NB4 (cell line): Measurements from ENCODE around the gene LACRT.

Source experiments
- DNase-seq: peaks from one replicate; pipeline ENCODE4 v3.0.0; 2010; ENCODE audit warnings: low read depth
- H3K4me3 ChIP-seq: one replicate; pipeline ENCODE4 v1.5.1; 2011; ENCODE audit warnings: mild to moderate bottlenecking, low read depth, low read length, moderate library complexity
- MYC ChIP-seq: IDR thresholded peaks from 2 replicates; pipeline ENCODE4 v1.6.1; 2011; ENCODE audit warnings: low read depth, low read length
- POLR2A ChIP-seq: IDR thresholded peaks from 2 replicates; pipeline ENCODE4 v1.6.1; 2011; ENCODE audit warnings: mild to moderate bottlenecking; ENCODE audit not compliant: insufficient read length; ENCODE audit errors: extremely low read depth
- TF ChIP-seq, protein P1 (sequence below): IDR thresholded peaks from one replicate; pipeline ENCODE4 v1.5.1; 2012; ENCODE audit warnings: low read depth, low read length
- TF ChIP-seq, protein P2 (sequence below): IDR thresholded peaks from 2 replicates; pipeline ENCODE4 v1.6.1; 2011; ENCODE audit warnings: low read depth, low read length

LACRT gene

GRCh38 chr12:54592316-54592715 lies 42.4 kb downstream of the LACRT start:
- no peak overlapping the region for H3K4me3 ChIP-seq
- TF ChIP-seq, protein P1, sequence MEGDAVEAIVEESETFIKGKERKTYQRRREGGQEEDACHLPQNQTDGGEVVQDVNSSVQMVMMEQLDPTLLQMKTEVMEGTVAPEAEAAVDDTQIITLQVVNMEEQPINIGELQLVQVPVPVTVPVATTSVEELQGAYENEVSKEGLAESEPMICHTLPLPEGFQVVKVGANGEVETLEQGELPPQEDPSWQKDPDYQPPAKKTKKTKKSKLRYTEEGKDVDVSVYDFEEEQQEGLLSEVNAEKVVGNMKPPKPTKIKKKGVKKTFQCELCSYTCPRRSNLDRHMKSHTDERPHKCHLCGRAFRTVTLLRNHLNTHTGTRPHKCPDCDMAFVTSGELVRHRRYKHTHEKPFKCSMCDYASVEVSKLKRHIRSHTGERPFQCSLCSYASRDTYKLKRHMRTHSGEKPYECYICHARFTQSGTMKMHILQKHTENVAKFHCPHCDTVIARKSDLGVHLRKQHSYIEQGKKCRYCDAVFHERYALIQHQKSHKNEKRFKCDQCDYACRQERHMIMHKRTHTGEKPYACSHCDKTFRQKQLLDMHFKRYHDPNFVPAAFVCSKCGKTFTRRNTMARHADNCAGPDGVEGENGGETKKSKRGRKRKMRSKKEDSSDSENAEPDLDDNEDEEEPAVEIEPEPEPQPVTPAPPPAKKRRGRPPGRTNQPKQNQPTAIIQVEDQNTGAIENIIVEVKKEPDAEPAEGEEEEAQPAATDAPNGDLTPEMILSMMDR, result no peak
- TF ChIP-seq POLR2A (no peak), MYC (no peak)
- TF ChIP-seq, protein P2, sequence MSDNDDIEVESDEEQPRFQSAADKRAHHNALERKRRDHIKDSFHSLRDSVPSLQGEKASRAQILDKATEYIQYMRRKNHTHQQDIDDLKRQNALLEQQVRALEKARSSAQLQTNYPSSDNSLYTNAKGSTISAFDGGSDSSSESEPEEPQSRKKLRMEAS, result no peak
- DNase-seq, result no peak

- DNase-seq, result no peak
Measured at GRCh38 chr12:54590978-54591591, 43.6 kb downstream of the LACRT start.

GRCh38 chr12:54589964-54590363 lies 44.7 kb downstream of the LACRT start:
- no peak overlapping the region for H3K4me3 ChIP-seq
- TF ChIP-seq, protein P1, result no peak
- TF ChIP-seq POLR2A, result no peak
- TF ChIP-seq, protein P2, result no peak
- no peak for DNase-seq

More at GRCh38 chr12:54590978-54591591, 43.6 kb downstream of the LACRT start:
- H3K4me3 ChIP-seq, result no peak overlapping the region
- TF ChIP-seq, protein P2, result no peak
- TF ChIP-seq MYC (no peak), POLR2A (no peak)
- TF ChIP-seq, protein P1, result no peak

GRCh38 chr12:54588890-54589267 lies 45.8 kb downstream of the LACRT start:
- no peak for TF ChIP-seq POLR2A
- no peak for TF ChIP-seq MYC
- TF ChIP-seq, protein P2, result no peak
- TF ChIP-seq, protein P1, result no peak
- no peak overlapping the region for H3K4me3 ChIP-seq

DNA sequence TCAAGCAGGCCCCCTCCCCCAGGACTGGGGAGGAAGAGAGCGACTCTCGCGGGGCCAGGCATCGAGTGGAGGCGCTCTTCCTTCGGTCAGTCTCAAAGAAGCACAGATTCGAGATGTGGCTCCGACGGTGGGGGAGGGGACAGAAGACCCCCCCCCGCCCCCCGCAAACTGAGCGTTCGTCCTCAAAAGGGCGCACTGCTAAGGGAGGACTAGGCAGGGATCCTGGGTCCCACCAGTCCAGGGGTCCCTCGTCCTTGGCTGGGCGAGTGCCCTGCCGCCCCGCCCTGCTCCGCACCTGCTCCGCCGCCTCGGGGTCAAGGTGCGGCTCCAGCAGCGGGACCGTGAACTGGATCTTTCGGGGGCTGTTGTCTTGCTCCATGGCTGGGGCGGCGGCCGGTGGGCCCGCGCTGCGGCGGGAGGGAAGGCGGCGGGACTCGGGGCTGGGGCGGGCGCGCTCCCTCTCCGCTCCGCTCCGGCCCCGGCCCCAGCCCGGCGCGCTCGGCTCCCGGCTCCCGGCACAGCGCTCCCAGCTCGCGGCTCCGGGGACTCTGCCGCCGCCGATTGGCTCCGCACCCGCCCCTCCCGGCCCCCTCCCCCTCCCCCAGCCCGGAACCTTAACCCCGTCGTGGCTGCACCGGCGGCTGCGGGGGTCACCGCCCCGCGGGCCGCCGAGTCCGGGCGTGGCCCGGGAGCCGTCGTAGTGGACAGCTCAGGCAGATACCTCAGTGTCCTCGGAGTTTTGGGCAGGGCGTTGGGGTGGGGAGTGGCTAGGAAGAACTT lies 46.4 kb downstream of the LACRT start, which contains the start of gene PPP1R1A:
Gene PPP1R1A (minus strand): TSS at position 550 of the 780 bp plus-strand sequence. CDS start 171 bp downstream, at position 379.
- no peak for DNase-seq
- TF ChIP-seq POLR2A, result no peak
- TF ChIP-seq, protein P1, result no peak
- TF ChIP-seq, protein P2, result no peak
- TF ChIP-seq MYC, result no peak
- H3K4me3 ChIP-seq, result no peak within 1 kb of the TSS

More at GRCh38 chr12:54588890-54589267, 45.8 kb downstream of the LACRT start:
- DNase-seq, result no peak
